ENCODE measurements around the gene KLK4. TPM values are rescaled to one million over a fixed set of nuclear protein-coding genes. Genes with fewer than 3 reads are reported as not detected.

The KLK4 gene
- total and polyA plus RNA-seq, 2 of the 4 experiments (the other 2 are of a cell fraction): not detected

DNA sequence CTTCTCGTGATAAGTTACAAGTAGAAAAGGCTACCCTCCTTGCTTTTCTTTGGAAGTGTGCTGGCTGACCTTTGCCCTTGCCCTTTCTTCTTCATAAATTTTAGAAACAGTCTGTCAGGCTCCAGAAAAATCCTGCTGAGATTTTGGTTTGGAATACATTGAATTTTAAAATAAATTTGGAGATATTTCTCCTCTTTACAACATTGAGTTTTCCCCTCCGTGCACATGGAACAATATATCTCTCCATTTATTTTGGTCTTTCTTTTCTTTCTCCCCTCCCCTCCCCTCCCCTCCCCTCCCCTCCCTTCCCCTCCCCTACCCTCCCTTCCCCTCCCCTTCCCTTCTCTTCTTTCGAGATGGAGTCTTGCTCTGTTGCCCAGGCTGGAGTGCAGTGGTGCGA is 8.6 kb downstream of the KLK4 start:
- POLR2A ChIA-PET (ENCODE audit: unreplicated experiment): no interaction called here
- Histone ChIP-seq H3K14ac (replicated peaks; ENCODE audit: low read depth, low read length) (no peak overlapping the region), H3K9me3 (ENCODE audit: control insufficient read depth, insufficient read depth, low read length) (no peaks in the 10 kb centered on the region), H2AK5ac (ENCODE audit: low read depth, low read length) (no peak overlapping the region), H4K8ac (ENCODE audit: low read depth in 2 of 2, low read length in 2 of 2) (no peak overlapping the region), H3K36me3 (ENCODE audit: control insufficient read depth, insufficient read depth, low read length) (no peaks in the 10 kb centered on the region), H2AFZ (replicated peaks; ENCODE audit: low read length, poor library complexity) (no peak overlapping the region), H2BK120ac (ENCODE audit: low read depth, low read length) (no peak overlapping the region), H2AK9ac (replicated peaks; ENCODE audit: low read depth, low read length, poor library complexity) (no peak overlapping the region), H3K23ac (ENCODE audit: low read depth, low read length) (no peak overlapping the region), H3K27ac (ENCODE audit: insufficient read depth, low read length) (no peak overlapping the region), H3K4me1 (ENCODE audit: control insufficient read depth, insufficient read depth, low read length) (no peaks in the 10 kb centered on the region), H3K18ac (ENCODE audit: low read depth, low read length) (no peak overlapping the region), H3K9ac (ENCODE audit: low read depth, low read length) (no peak overlapping the region), H3K4me3 (ENCODE audit: insufficient read depth, low read depth, low read length) (no peak overlapping the region), H2BK5ac (ENCODE audit: low read depth, low read length, poor library complexity, severe bottlenecking) (no peak overlapping the region), H3K4me2 (ENCODE audit: low read depth, low read length) (no peak overlapping the region), H4K20me1 (ENCODE audit: insufficient read depth, low read length) (no peaks in the 10 kb centered on the region), H4K91ac (ENCODE audit: insufficient read depth, low read depth, low read length) (no peak overlapping the region), H3K4ac (ENCODE audit: low read depth, low read length) (no peak overlapping the region), H4K5ac (ENCODE audit: low read depth, low read length) (no peak overlapping the region), H2BK15ac (ENCODE audit: low read depth, low read length) (no peak overlapping the region), H3K79me1 (ENCODE audit: low read depth in 1 of 2, low read length in 2 of 2) (no peaks in the 10 kb centered on the region), H3K27me3 (ENCODE audit: control insufficient read depth, insufficient read depth, low read length) (no peaks in the 10 kb centered on the region), H3K56ac (ENCODE audit: extremely low read depth, insufficient read depth, low read length) (no peak overlapping the region), H3K9me1 (ENCODE audit: insufficient read depth, low read length) (no peaks in the 10 kb centered on the region), H2BK20ac (ENCODE audit: low read depth, low read length) (no peak overlapping the region)
- intact Hi-C loops (cut with micrococcal nuclease) (no loop called here), in situ Hi-C loops (cut with MboI; ENCODE audit: low sequenced_read_pairs) (no loop called here), dilution Hi-C loops (cut with HindIII; ENCODE audit: low sequenced_read_pairs, unreplicated experiment) (no loop called here)
- no CpG with 5 or more reads among the region's 4 CpGs for WGBS, 2 experiments (ENCODE audit: extremely low coverage in 2 of 2, insufficient read length in 1 of 2)
- BruUV-seq (replicated peaks): no TSS peak
- ATAC-seq (ENCODE audit: low read depth): no peak
- CTCF ChIA-PET: no interaction called here
- DNase-seq: no peak
- TF ChIP-seq CHD1 (IDR thresholded peaks at IDR 0.05; ENCODE audit: low read depth, low read length): no peak
- TF ChIP-seq CEBPB (IDR thresholded peaks at IDR 0.05; ENCODE audit: low read depth, low read length): no peak
- no peak for TF ChIP-seq RAD21 (IDR thresholded peaks at IDR 0.05; ENCODE audit: low read length)
- TF ChIP-seq SMC3 (IDR thresholded peaks at IDR 0.05; ENCODE audit: low read depth, low read length): no peak
- no peak for TF ChIP-seq NFE2L2 (IDR thresholded peaks at IDR 0.05; ENCODE audit: low read depth, low read length)
- no peak for TF ChIP-seq MAFK (IDR thresholded peaks at IDR 0.05; ENCODE audit: low read depth, low read length)
- no peak for TF ChIP-seq ELK1 (IDR thresholded peaks at IDR 0.05; ENCODE audit: borderline replicate concordance, low read depth, low read length)
- TF ChIP-seq POLR2A (IDR thresholded peaks at IDR 0.05; ENCODE audit: low read depth, low read length): no peak
- TF ChIP-seq, protein P1, sequence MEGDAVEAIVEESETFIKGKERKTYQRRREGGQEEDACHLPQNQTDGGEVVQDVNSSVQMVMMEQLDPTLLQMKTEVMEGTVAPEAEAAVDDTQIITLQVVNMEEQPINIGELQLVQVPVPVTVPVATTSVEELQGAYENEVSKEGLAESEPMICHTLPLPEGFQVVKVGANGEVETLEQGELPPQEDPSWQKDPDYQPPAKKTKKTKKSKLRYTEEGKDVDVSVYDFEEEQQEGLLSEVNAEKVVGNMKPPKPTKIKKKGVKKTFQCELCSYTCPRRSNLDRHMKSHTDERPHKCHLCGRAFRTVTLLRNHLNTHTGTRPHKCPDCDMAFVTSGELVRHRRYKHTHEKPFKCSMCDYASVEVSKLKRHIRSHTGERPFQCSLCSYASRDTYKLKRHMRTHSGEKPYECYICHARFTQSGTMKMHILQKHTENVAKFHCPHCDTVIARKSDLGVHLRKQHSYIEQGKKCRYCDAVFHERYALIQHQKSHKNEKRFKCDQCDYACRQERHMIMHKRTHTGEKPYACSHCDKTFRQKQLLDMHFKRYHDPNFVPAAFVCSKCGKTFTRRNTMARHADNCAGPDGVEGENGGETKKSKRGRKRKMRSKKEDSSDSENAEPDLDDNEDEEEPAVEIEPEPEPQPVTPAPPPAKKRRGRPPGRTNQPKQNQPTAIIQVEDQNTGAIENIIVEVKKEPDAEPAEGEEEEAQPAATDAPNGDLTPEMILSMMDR (conservative IDR thresholded peaks at IDR 0.05; ENCODE audit: low read depth, low read length): no peak
- TF ChIP-seq FOS (IDR thresholded peaks at IDR 0.05; ENCODE audit: low read depth, low read length): no peak
- no peak for TF ChIP-seq BHLHE40 (IDR thresholded peaks at IDR 0.05; ENCODE audit: low read depth, low read length)
- TF ChIP-seq USF2 (IDR thresholded peaks at IDR 0.05; ENCODE audit: low read depth, low read length): no peak
- TF ChIP-seq MAZ (IDR thresholded peaks at IDR 0.05; ENCODE audit: borderline replicate concordance, low read depth, low read length): no peak
- TF ChIP-seq MXI1 (IDR thresholded peaks at IDR 0.05; ENCODE audit: borderline replicate concordance, low read depth, low read length): no peak
- no peak for TF ChIP-seq RFX5 (IDR thresholded peaks at IDR 0.05; ENCODE audit: low read depth, low read length)
- TF ChIP-seq RCOR1 (IDR thresholded peaks at IDR 0.05; ENCODE audit: insufficient replicate concordance, low read length): no peak

Measured in IMR-90 (cell line).